GM12878 (cell line): ENCODE data around the gene EIF5. TPM values are rescaled to one million over a fixed set of nuclear protein-coding genes. Genes with fewer than 3 reads are reported as not detected.

Experiments
- BHLHE40 ChIP-seq, 2 experiments: fragments of 450-650 bp in 1 of 2; IDR thresholded peaks; 2 replicates each; pipeline ENCODE4 v1.6.1; 2011 to 2017; ENCODE audit warnings: low read depth in 2 of 2, borderline replicate concordance in 1 of 2, improper control_type of control experiment in 1 of 2, low read length in 1 of 2, mild to moderate bottlenecking in 1 of 2
- BRCA1 ChIP-seq: IDR thresholded peaks from 2 replicates; pipeline ENCODE4 v1.6.1; 2011; ENCODE audit warnings: low read depth, low read length, improper control_type of control experiment
- EED ChIP-seq: sonication (generic); IDR thresholded peaks from 2 replicates; pipeline ENCODE4 v1.6.1; 2016; ENCODE audit warnings: antibody characterized with exemption, low read depth
- FOXK2 ChIP-seq: fragments of 450-650 bp; IDR thresholded peaks from 2 replicates; pipeline ENCODE4 v1.6.1; 2017; ENCODE audit warnings: mild to moderate bottlenecking, moderate library complexity
- GATAD2B ChIP-seq: fragments of 450-650 bp; conservative IDR thresholded peaks from 2 replicates; pipeline ENCODE4 v1.6.1; 2017; ENCODE audit warnings: low read depth, mild to moderate bottlenecking, moderate library complexity
- HDAC6 ChIP-seq: fragments of 200-600 bp; sonication (generic); IDR thresholded peaks from one replicate; pipeline ENCODE4 v1.8.0; 2017; ENCODE audit warnings: antibody characterized with exemption; ENCODE audit not compliant: unreplicated experiment
- HDGF ChIP-seq: fragments of 450-650 bp; IDR thresholded peaks from 2 replicates; pipeline ENCODE4 v1.6.1; 2016; ENCODE audit warnings: antibody characterized with exemption
- KDM1A ChIP-seq: fragments of 200-600 bp; sonication (generic); IDR thresholded peaks from 2 replicates; pipeline ENCODE4 v1.6.1; 2016; ENCODE audit warnings: borderline replicate concordance
- KLF5 ChIP-seq: fragments of 450-650 bp; IDR thresholded peaks from 2 replicates; pipeline ENCODE4 v1.6.1; 2014; ENCODE audit warnings: mild to moderate bottlenecking; ENCODE audit not compliant: partially characterized antibody
- LARP7 ChIP-seq: fragments of 450-650 bp; IDR thresholded peaks from 2 replicates; pipeline ENCODE4 v1.6.1; 2017; ENCODE audit warnings: mild to moderate bottlenecking
- MYC ChIP-seq: IDR thresholded peaks from 2 replicates; pipeline ENCODE4 v1.6.1; 2011; ENCODE audit warnings: mild to moderate bottlenecking, low read length, moderate library complexity, inconsistent platforms; ENCODE audit not compliant: insufficient read depth, insufficient replicate concordance, insufficient read length, severe bottlenecking
- NBN ChIP-seq: fragments of 450-650 bp; IDR thresholded peaks from 2 replicates; pipeline ENCODE4 v1.6.1; 2016
- NR2F1 ChIP-seq: fragments of 450-650 bp; conservative IDR thresholded peaks from 2 replicates; pipeline ENCODE4 v1.6.1; 2017; ENCODE audit warnings: mild to moderate bottlenecking
- NRF1 ChIP-seq: conservative IDR thresholded peaks from 2 replicates; pipeline ENCODE4 v1.6.1; 2011; ENCODE audit warnings: mild to moderate bottlenecking, low read depth, low read length, improper control_type of control experiment
- POLR2AphosphoS2 ChIP-seq: IDR thresholded peaks from 2 replicates; pipeline ENCODE4 v1.6.1; 2011; ENCODE audit warnings: low read depth, mild to moderate bottlenecking, low read length, improper control_type of control experiment, moderate library complexity
- RAD51 ChIP-seq: fragments of 450-650 bp; IDR thresholded peaks from 2 replicates; pipeline ENCODE4 v1.6.1; 2016; ENCODE audit warnings: moderate library complexity, mild to moderate bottlenecking, inconsistent platforms
- RBBP5 ChIP-seq: fragments of 200-600 bp; sonication (generic); conservative IDR thresholded peaks from 2 replicates; pipeline ENCODE4 v1.6.1; 2016
- RCOR1 ChIP-seq: conservative IDR thresholded peaks from 2 replicates; pipeline ENCODE4 v1.6.1; 2012; ENCODE audit warnings: low read depth, low read length, improper control_type of control experiment
- RELA ChIP-seq: fragments of 450-650 bp; IDR thresholded peaks from 2 replicates; pipeline ENCODE4 v1.8.0; 2014; ENCODE audit warnings: borderline replicate concordance; ENCODE audit not compliant: partially characterized antibody
- SIX5 ChIP-seq: IDR thresholded peaks from 2 replicates; pipeline ENCODE4 v1.6.1; 2011; ENCODE audit warnings: mild to moderate bottlenecking, low read depth, low read length, moderate library complexity; ENCODE audit not compliant: severe bottlenecking
- SMC3 ChIP-seq: IDR thresholded peaks from 2 replicates; pipeline ENCODE4 v1.6.1; 2011; ENCODE audit warnings: low read length, improper control_type of control experiment, borderline replicate concordance
- STAT1 ChIP-seq: fragments of 450-650 bp; conservative IDR thresholded peaks from 2 replicates; pipeline ENCODE4 v1.6.1; 2014; ENCODE audit warnings: antibody characterized with exemption, mild to moderate bottlenecking
- TCF12 ChIP-seq: IDR thresholded peaks from 2 replicates; pipeline ENCODE4 v1.6.1; 2011; ENCODE audit warnings: low read depth, mild to moderate bottlenecking, low read length
- ZNF622 ChIP-seq: fragments of 450-650 bp; IDR thresholded peaks from 2 replicates; pipeline ENCODE4 v1.6.1; 2017; ENCODE audit warnings: mild to moderate bottlenecking, inconsistent platforms
- polyA plus RNA-seq, 11 experiments: library from polyadenylated mRNA; depleted of rRNA in 4 of 11; unstranded in 6 of 11; stranded (reverse) in 5 of 11; fragments of >200 nt; fragmentation: Nextera tagmentation in 4 of 11; fragmentation: Illumina TruSeq in 1 of 11; extraction: Ambion mirVana in 4 of 11; extraction: Trizol in 1 of 11; gene quantifications; 1 replicate in 1 of 11; 2 replicates in 10 of 11; pipeline versions ENCODE4 v1.2.1 to v1.2.3, GENCODE V29; 2011 to 2016; ENCODE audit warnings: inconsistent platforms in 2 of 11, missing spikeins in 2 of 11, low read depth in 1 of 11
- total RNA-seq, 4 experiments: library from RNA; depleted of rRNA in 3 of 4; stranded (reverse); fragments of >200 nt in 3 of 4; fragmentation: Illumina TruSeq in 1 of 4; extraction: Trizol in 1 of 4; gene quantifications; 2 replicates each; pipeline versions ENCODE4 v1.2.1 to v1.2.3, GENCODE V29; 2013 to 2021
- TF ChIP-seq, protein P1 (sequence below): IDR thresholded peaks from 2 replicates; pipeline ENCODE4 v1.6.1; 2012; ENCODE audit warnings: low read depth, low read length, improper control_type of control experiment
- TF ChIP-seq, protein P2 (sequence below): fragments of 450-650 bp; IDR thresholded peaks from 2 replicates; pipeline ENCODE4 v1.6.1; 2017; ENCODE audit warnings: mild to moderate bottlenecking
- TF ChIP-seq, protein P3 (sequence below): IDR thresholded peaks from 2 replicates; pipeline ENCODE4 v1.6.1; 2012; ENCODE audit warnings: low read depth, low read length, improper control_type of control experiment
- TF ChIP-seq, protein P4 (sequence below): IDR thresholded peaks from 2 replicates; pipeline ENCODE4 v1.6.1; 2011; ENCODE audit warnings: mild to moderate bottlenecking, low read depth, low read length, moderate library complexity; ENCODE audit not compliant: insufficient replicate concordance

The EIF5 gene
- total and polyA plus RNA-seq, 10 of the 15 experiments (the other 5 are each of a cell fraction or from before 2014, with no cell fraction given), result 51.2 to 360 (median 115) TPM

DNA sequence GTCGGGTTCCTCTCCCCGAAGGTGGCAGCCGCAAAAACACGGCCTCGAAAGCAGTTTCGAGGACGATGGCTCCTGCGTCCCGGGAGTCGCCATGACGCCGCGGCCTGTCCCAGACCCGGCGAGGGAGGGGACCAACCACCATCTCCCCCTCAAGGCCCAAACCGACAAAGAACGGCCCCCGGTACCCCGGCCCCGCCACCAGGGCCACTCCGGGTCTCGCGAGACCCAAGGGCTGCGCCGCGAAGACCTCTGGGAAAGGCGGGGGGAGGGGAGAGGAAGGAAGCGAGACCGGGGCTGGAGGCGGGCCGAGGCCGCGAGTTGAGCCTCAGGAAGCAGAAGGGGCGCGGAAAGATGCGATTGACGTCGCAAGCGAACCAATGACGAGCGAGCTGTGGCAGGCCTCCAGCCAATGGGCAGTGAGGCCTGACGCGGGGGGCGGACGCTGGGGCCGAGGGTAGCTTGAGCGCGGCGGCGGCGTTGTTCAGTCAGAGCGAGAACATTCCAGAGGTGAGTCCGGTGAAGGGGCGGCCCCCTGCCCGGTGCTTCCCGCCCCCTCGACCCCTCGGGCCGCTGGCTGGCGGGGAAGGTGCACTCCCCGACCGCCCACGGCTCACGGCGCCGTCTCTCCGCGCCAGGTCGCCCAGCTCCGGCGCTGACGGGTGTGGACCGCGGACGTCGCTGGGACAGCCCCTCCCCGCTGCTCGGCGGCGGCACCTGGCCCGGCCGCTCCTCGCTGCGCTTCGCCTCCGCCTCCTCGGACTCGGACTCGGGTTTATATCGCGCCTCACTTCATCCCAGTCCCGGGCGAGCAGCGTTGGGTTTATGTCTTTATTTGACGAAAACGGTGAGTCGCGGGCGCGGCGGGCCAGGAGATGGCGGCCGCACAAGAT is at the start of gene EIF5 (continued):
- TF ChIP-seq NRF1 (no peak; the same call in 1 of the 2 replicates), HDGF (peak; percentile 98), SMC3 (no peak), TCF12 (peak; percentile 44; the same call in 1 of the 2 replicates), HDAC6 (peak; percentile 91), STAT1 (0 out of 2 replicates have a peak, but pooled peaks have one; percentile 62), KLF5 (peak; percentile 87), NBN (peak; percentile 68; the same call in 1 of the 2 replicates), NR2F1 (peak; percentile 73; the same call in 1 of the 2 replicates), MYC (peak; percentile 44), LARP7 (peak; percentile 94), KDM1A (no peak), POLR2AphosphoS2 (peak; percentile 98), FOXK2 (0 out of 2 replicates have a peak, but pooled peaks have one; percentile 6), BRCA1 (peak; percentile 99), RAD51 (no peak), RBBP5 (no peak), GATAD2B (no peak; the same call in none of the 2 replicates), SIX5 (peak; percentile 64), EED (peak; percentile 55), BHLHE40 (IDR thresholded peaks at IDR 0.05; ENCODE audit: borderline replicate concordance in 1 of 2, low read depth in 2 of 2, low read length in 1 of 2) (peak; percentile 5 to 61; a peak in 3 of 4 replicates), RELA (peak; percentile 63), RCOR1 (peak; percentile 99), ZNF622 (no peak)
- TF ChIP-seq, protein P1, sequence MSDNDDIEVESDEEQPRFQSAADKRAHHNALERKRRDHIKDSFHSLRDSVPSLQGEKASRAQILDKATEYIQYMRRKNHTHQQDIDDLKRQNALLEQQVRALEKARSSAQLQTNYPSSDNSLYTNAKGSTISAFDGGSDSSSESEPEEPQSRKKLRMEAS, result peak; percentile 76
- TF ChIP-seq, protein P2, sequence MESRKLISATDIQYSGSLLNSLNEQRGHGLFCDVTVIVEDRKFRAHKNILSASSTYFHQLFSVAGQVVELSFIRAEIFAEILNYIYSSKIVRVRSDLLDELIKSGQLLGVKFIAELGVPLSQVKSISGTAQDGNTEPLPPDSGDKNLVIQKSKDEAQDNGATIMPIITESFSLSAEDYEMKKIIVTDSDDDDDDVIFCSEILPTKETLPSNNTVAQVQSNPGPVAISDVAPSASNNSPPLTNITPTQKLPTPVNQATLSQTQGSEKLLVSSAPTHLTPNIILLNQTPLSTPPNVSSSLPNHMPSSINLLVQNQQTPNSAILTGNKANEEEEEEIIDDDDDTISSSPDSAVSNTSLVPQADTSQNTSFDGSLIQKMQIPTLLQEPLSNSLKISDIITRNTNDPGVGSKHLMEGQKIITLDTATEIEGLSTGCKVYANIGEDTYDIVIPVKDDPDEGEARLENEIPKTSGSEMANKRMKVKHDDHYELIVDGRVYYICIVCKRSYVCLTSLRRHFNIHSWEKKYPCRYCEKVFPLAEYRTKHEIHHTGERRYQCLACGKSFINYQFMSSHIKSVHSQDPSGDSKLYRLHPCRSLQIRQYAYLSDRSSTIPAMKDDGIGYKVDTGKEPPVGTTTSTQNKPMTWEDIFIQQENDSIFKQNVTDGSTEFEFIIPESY, result no peak
- TF ChIP-seq, protein P3, sequence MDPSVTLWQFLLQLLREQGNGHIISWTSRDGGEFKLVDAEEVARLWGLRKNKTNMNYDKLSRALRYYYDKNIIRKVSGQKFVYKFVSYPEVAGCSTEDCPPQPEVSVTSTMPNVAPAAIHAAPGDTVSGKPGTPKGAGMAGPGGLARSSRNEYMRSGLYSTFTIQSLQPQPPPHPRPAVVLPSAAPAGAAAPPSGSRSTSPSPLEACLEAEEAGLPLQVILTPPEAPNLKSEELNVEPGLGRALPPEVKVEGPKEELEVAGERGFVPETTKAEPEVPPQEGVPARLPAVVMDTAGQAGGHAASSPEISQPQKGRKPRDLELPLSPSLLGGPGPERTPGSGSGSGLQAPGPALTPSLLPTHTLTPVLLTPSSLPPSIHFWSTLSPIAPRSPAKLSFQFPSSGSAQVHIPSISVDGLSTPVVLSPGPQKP, result no peak
- TF ChIP-seq, protein P4, sequence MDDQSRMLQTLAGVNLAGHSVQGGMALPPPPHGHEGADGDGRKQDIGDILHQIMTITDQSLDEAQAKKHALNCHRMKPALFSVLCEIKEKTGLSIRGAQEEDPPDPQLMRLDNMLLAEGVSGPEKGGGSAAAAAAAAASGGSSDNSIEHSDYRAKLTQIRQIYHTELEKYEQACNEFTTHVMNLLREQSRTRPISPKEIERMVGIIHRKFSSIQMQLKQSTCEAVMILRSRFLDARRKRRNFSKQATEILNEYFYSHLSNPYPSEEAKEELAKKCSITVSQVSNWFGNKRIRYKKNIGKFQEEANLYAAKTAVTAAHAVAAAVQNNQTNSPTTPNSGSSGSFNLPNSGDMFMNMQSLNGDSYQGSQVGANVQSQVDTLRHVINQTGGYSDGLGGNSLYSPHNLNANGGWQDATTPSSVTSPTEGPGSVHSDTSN, result peak; percentile 97
